Heart left ventricle (tissue), 16 donors: ENCODE results near the gene SLC7A5. TPM values are rescaled to one million over a fixed set of nuclear protein-coding genes. Genes with fewer than 3 reads are reported as not detected.
"Not testable (repeated sequence)": the region's sequence is repeated elsewhere in the genome, so short reads cannot be mapped to it uniquely, and the experiment has no call there.

Source experiments
- ATAC-seq, 4 donors: fragments of 200-7000 bp; cut with Tn5 transposase; one replicate each; pipeline ENCODE4 v1.9.1; 2020 to 2022; ENCODE audit warnings: moderate library complexity in 4 of 4, mild to moderate bottlenecking in 3 of 4, moderate number of reproducible peaks in 1 of 4
- DNase-seq, 5 donors: peaks; one replicate each; pipeline ENCODE4 v3.0.0-alpha.2; 2020
- H3K27ac ChIP-seq, 12 donors: fragments of 200-600 bp; sonication (generic) in 4 of 12; one replicate each; pipeline versions ENCODE4 v1.5.0 to v1.8.0; 2016 to 2022; ENCODE audit warnings: mild to moderate bottlenecking in 2 of 12
- H3K27me3 ChIP-seq, 9 donors: fragments of 200-600 bp; sonication (generic) in 2 of 9; one replicate each; pipeline versions ENCODE4 v1.5.1 to v1.8.0; 2016 to 2022; ENCODE audit warnings: mild to moderate bottlenecking in 3 of 9
- H3K36me3 ChIP-seq, 9 donors: fragments of 200-600 bp; sonication (generic) in 2 of 9; one replicate each; pipeline versions ENCODE4 v1.5.0 to v1.8.0; 2018 to 2022; ENCODE audit warnings: mild to moderate bottlenecking in 2 of 9
- H3K4me1 ChIP-seq, 12 donors: fragments of 200-600 bp; sonication (generic) in 4 of 12; one replicate each; pipeline versions ENCODE4 v1.5.0 to v1.8.0; 2016 to 2022; ENCODE audit warnings: mild to moderate bottlenecking in 3 of 12
- H3K4me3 ChIP-seq, 12 donors: fragments of 200-600 bp; sonication (generic) in 4 of 12; one replicate each; pipeline versions ENCODE4 v1.5.0 to v1.8.0; 2017 to 2022; ENCODE audit warnings: mild to moderate bottlenecking in 9 of 12, moderate library complexity in 4 of 12
- H3K9me3 ChIP-seq, 12 donors: fragments of 200-600 bp; sonication (generic) in 4 of 12; one replicate each; pipeline versions ENCODE4 v1.5.0 to v1.8.0; 2016 to 2022; ENCODE audit warnings: mild to moderate bottlenecking in 1 of 12
- POLR2A ChIP-seq, 2 donors: fragments of 450-650 bp; IDR thresholded peaks; one replicate each; pipeline ENCODE4 v1.6.1; 2017; ENCODE audit warnings: antibody characterized with exemption in 2 of 2, mild to moderate bottlenecking in 2 of 2, moderate library complexity in 2 of 2
- WGBS, 4 donors: extraction: QIAGEN DNeasy Blood & Tissue Kit in 2 of 4; methylation state at CpG; one replicate each; pipeline versions ENCODE4 v1.1.5 to v1.1.7; 2013 to 2018; 5-methylcytosine and 5-hydroxymethylcytosine counted together
- intact Hi-C, 10 donors: fragments of 100-400 bp; cut with DNase I; formaldehyde crosslinking; loops; one replicate each; pipeline versions ENCODE4 v1.11.1 to v1.14.2; 2022
- polyA plus RNA-seq, 2 donors: library from polyadenylated mRNA; stranded (reverse); fragments of 200-250 nt; gene quantifications; one replicate each; pipeline ENCODE4 v1.2.3, GENCODE V29; 2013
- total RNA-seq, 9 donors: library from RNA; depleted of rRNA in 2 of 9; stranded (reverse); fragments of >200 nt in 2 of 9; fragmentation: NEBNext Ultra II Directional in 3 of 9; extraction: Animal tissue kit (Norgen Biotek cat#: 25700) in 3 of 9; gene quantifications; one replicate each; pipeline versions ENCODE4 v1.1.0 to v1.2.4, GENCODE V29; 2016 to 2023
- TF ChIP-seq, protein P1 (sequence below), 12 donors: fragments of 200-600 bp; sonication (generic) in 4 of 12; IDR thresholded peaks; one replicate each; pipeline versions ENCODE4 v1.5.0 to v1.8.0; 2018 to 2022; ENCODE audit warnings: antibody characterized with exemption in 12 of 12, mild to moderate bottlenecking in 5 of 12
- donor health status: ischemic (EF 13 %, LVEDD 7.1; RV severe dilation, severe dysfunction).
- donor health status: healthy with polysubstance abuse.
- donor health status: DM: no; HTN: yes; CAD: no.
- donor health status: DM: no; HTN: no; CAD: no.
- donor health status: ischemic (EF 25% LVEDD 6.9; RV normal size, moderate dysfunction).
- donor health status: ischemic (EF 25% LVEDD 5.7; RV mildly dilated, moderate dysfunction).
- donor health status: healthy.
- donor health status: DM: yes; HTN: yes; CAD: no.
- donor health status: ischemic (EF 35%, LVEDD 5.7; RV mildly dilated, moderate dysfunction).
- donor health status: nonischemic (EF 11% LVEDD 7.7; RV severe dilation, severe dysfunction).
- donor health status: DM: yes; HTN: yes; CAD: no.
- donor health status: PGD.
- donor health status: ischemic (EF 29% LVEDD 5.4; RV normal size, mild dysfunction).
- donor health status: nonischemic (EF 23%, LVEDD 6.1; RV moderate dilation, normal function).

SLC7A5 gene
- total and polyA plus RNA-seq, 11 donors: 1.7 to 12.2 (median 3.2) TPM

DNA sequence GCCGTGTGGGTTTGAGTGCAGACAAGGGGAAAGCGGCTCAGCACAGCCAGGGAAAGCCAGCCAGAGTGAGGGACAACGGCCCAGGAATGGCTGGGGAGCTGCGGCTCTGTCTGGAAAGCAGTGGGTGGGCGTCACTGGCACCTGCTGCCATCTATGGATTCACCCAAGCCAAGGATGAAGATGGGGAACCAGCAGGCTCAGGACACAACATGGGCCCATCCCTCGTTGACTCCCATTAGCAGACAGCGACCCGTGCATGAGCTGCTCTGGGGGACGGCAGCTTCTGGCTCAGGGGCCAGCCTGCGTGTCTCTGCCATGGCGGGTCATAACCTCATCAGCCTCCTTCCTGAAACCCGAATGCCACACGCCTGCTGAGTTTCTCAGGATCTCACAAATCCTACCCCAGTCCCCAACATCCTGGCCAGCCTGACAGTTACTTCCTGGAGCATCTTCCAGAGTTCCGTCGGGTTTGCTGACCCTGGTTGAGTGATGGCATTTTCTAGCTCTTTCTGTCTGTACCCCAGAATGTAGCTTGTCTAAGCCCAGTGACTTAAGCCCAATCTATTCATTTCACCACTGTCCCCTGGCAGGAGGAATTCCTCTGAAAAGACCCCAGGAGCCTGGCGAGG lies 50.7 kb downstream of the SLC7A5 start:
- H3K36me3 ChIP-seq: no peaks in the 10 kb centered on the region

DNA sequence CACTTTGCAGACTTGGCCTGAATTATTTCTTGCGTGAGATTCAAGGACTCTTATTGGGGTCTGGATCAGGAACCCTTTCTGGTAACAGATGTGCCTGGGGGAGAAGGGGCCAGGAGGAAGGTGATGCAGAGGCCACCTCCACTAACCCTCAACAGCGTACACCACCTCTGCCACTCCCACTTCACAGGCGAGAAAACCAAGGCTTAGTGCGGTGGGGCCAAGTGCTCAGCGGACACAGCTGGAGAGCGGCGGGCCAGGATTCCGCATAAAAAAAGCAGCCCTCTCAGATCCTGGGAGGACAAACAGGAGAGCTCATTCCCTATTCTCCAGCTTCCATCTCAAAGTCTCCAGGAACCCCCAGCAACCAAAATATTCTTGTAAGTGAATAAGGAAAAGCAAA lies 51.4 kb downstream of the SLC7A5 start:
- no peak for DNase-seq
- ATAC-seq: no peak
- intact Hi-C loops: no loop called here
- Histone ChIP-seq H3K4me3 (no peak overlapping the region), H3K36me3 (no peaks in the 10 kb centered on the region), H3K9me3 (peaks cover 0 to 28% (median 16%) of the 10 kb centered on the region in 12 donors), H3K27me3 (peaks cover 0 to 4% (median 0%) of the 10 kb centered on the region in 9 donors), H3K4me1 (no peaks in the 10 kb centered on the region), H3K27ac (no peak overlapping the region)
- WGBS, 4 donors: 93 to 97% (median 96%) methylated on average over 8 of the region's 8 CpGs
- no peak for TF ChIP-seq POLR2A (IDR thresholded peaks at IDR 0.05)
- TF ChIP-seq, protein P1, sequence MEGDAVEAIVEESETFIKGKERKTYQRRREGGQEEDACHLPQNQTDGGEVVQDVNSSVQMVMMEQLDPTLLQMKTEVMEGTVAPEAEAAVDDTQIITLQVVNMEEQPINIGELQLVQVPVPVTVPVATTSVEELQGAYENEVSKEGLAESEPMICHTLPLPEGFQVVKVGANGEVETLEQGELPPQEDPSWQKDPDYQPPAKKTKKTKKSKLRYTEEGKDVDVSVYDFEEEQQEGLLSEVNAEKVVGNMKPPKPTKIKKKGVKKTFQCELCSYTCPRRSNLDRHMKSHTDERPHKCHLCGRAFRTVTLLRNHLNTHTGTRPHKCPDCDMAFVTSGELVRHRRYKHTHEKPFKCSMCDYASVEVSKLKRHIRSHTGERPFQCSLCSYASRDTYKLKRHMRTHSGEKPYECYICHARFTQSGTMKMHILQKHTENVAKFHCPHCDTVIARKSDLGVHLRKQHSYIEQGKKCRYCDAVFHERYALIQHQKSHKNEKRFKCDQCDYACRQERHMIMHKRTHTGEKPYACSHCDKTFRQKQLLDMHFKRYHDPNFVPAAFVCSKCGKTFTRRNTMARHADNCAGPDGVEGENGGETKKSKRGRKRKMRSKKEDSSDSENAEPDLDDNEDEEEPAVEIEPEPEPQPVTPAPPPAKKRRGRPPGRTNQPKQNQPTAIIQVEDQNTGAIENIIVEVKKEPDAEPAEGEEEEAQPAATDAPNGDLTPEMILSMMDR (IDR thresholded peaks at IDR 0.05): no peak

More for the DNA sequence above, 50.7 kb downstream of the SLC7A5 start:
- TF ChIP-seq POLR2A (IDR thresholded peaks at IDR 0.05): no peak
- TF ChIP-seq, protein P1 (IDR thresholded peaks at IDR 0.05): no peak
- ATAC-seq (no peak), DNase-seq (no peak)
- intact Hi-C loops: no loop called here
- H3K27me3 ChIP-seq: peaks cover 0 to 7% (median 0%) of the 10 kb centered on the region in 9 donors
- no peak overlapping the region for H3K27ac ChIP-seq
- H3K4me3 ChIP-seq: no peak overlapping the region
- H3K4me1 ChIP-seq: no peaks in the 10 kb centered on the region
- 82 to 88% (median 85%) methylated on average over 16 of the region's 16 CpGs for WGBS, 4 donors
- H3K9me3 ChIP-seq: peaks cover 0 to 28% (median 16%) of the 10 kb centered on the region in 12 donors

DNA sequence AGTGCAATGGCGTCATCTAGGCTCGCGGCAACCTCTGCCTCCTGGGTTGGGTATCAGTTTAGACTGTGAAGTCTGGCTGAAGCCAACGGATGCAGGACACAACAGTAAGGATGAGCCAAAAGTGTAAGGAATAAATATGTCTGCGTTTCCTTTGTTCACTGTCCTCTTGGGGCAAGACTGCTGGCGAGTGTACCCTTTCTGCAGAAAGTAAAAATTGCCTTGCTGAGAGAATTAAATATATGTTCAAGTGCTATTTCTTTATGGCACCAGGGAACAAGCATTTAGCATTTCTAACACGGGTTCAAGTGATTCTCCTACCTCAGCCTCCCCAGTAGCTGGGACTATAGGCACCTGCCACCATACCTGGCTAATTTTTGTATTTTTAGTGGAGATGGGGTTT lies 51.9 kb downstream of the SLC7A5 start:
- H3K27ac ChIP-seq, ATAC-seq, H3K27me3 ChIP-seq, intact Hi-C loops, DNase-seq, H3K4me3 ChIP-seq, H3K36me3 ChIP-seq, H3K4me1 ChIP-seq: not testable (repeated sequence)
- peaks cover 0 to 28% (median 16%) of the 10 kb centered on the region in 12 donors for H3K9me3 ChIP-seq
- 89 to 91% (median 91%) methylated on average over 7 of the region's 7 CpGs for WGBS, 4 donors

DNA sequence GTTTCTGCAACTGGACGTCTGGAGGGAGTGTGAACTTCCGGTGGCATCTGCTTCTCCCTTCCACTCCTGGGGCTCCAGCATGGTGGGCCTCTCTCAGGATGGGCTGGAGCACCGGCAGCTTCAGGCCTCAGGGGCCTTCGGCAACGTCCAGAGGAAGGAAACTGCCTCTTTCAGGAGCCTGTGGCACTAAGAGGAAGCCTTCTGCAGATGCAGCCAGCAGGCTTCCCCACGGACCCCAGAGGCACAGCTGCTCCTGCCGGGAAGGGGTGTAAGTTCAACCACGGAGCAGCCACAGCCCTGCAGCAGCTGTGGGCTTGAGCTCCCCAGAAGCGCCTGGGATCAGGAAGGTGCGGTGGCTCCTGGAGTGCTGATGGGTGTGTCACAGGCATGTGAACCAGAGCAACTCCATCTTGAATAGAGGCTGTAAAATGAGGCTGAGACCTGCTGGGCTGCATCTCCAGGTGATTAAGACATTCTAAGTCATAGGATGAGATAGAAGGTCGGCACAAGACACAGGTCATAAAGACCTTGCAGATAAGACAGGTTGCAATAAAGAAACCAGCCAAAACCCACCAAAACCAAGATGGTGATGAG lies 52.7 kb downstream of the SLC7A5 start:
- TF ChIP-seq, protein P1 (IDR thresholded peaks at IDR 0.05): no peak
- TF ChIP-seq POLR2A (IDR thresholded peaks at IDR 0.05): no peak
- WGBS, 4 donors: 70 to 77% (median 73%) methylated on average over 10 to 11 of the region's 11 CpGs
- peaks cover 0 to 6% (median 0%) of the 10 kb centered on the region in 12 donors for H3K4me1 ChIP-seq
- intact Hi-C loops: no loop called here
- H3K4me3 ChIP-seq: no peak overlapping the region
- no peak overlapping the region for H3K27ac ChIP-seq
- no peaks in the 10 kb centered on the region for H3K27me3 ChIP-seq
- ATAC-seq (no peak), DNase-seq (no peak)
- peaks cover 0 to 28% (median 16%) of the 10 kb centered on the region in 12 donors for H3K9me3 ChIP-seq
- H3K36me3 ChIP-seq: no peaks in the 10 kb centered on the region
